HepG2 (cell line): ENCODE measurements around the gene GDPD4. TPM values are rescaled to one million over a fixed set of nuclear protein-coding genes. Genes with fewer than 3 reads are reported as not detected.

Experiments
- ATAC-seq: fragments of 200-7000 bp; cut with Tn5 transposase; 3 replicates; pipeline ENCODE4 v1.9.1; 2020; ENCODE audit warnings: mild to moderate bottlenecking, moderate library complexity
- BruUV-seq: library from RNA; stranded (reverse); fragments of 400-500 nt; replicated peaks from 2 replicates; lab custom pipeline; 2021; lab: Mats Ljungman, UMichigan
- CTCF ChIA-PET: fragments of 300-600 bp; formaldehyde crosslinking; extraction: SDS; loops from one replicate; lab custom pipeline; 2021; ENCODE audit warnings: low total read pairs, inconsistent platforms, low intra/inter-chr PET ratio; lab: Yijun Ruan, JAX
- POLR2A ChIA-PET: fragments of 350-600 bp; sonication (Branson Sonifier 250); formaldehyde crosslinking; loops from one replicate; lab custom pipeline; 2020; ENCODE audit warnings: antibody characterized with exemption, inconsistent platforms; lab: Yijun Ruan, JAX
- DNase-seq: peaks from one replicate; pipeline ENCODE4 v3.0.0-alpha.2; 2015; ENCODE audit warnings: low spot score
- FAIRE-seq: peaks from 3 replicates; lab custom pipeline; 2011; peaks lifted over from hg19 to GRCh38; lab: Jason Lieb, UNC
- H2AFZ ChIP-seq: one replicate; pipeline ENCODE4 v1.6.1; 2011; ENCODE audit warnings: low read length, inconsistent platforms
- H3K27ac ChIP-seq: fragments of 300-600 bp; 3 replicates; pipeline ENCODE4 v1.8.0; 2011; ENCODE audit warnings: mixed run types, mild to moderate bottlenecking, mixed read lengths, low read length, inconsistent platforms; ENCODE audit not compliant: insufficient read depth; ENCODE audit errors: extremely low read length
- H3K27me3 ChIP-seq, 2 experiments: fragments of 200-600 bp in 1 of 2; 2 replicates in 1 of 2; 3 replicates in 1 of 2; pipeline versions ENCODE4 v1.6.0 to v1.8.0; 2011; ENCODE audit warnings: low read length in 2 of 2, mild to moderate bottlenecking in 2 of 2, moderate library complexity in 2 of 2, inconsistent platforms in 1 of 2; ENCODE audit not compliant: insufficient read depth in 2 of 2, control insufficient read depth in 1 of 2
- H3K36me3 ChIP-seq, 2 experiments: fragments of 200-600 bp in 1 of 2; replicated peaks in 1 of 2; 2 replicates in 1 of 2; 3 replicates in 1 of 2; pipeline versions ENCODE4 v1.5.1 to v1.8.0; 2011; ENCODE audit warnings: low read length in 2 of 2, inconsistent platforms in 1 of 2; ENCODE audit not compliant: insufficient read depth in 2 of 2, control insufficient read depth in 1 of 2
- H3K4me1 ChIP-seq: 2 replicates; pipeline ENCODE4 v1.5.1; 2012; ENCODE audit warnings: low read length, inconsistent platforms; ENCODE audit not compliant: insufficient read depth
- H3K4me2 ChIP-seq: 2 replicates; pipeline ENCODE4 v1.6.0; 2011; ENCODE audit warnings: low read depth, low read length, inconsistent platforms
- H3K4me3 ChIP-seq, 3 experiments: fragments of 200-600 bp in 1 of 3; sonication (generic), shearing (Covaris generic) in 1 of 3; replicated peaks in 1 of 3; 2 replicates each; pipeline ENCODE4 v1.5.1; 2011 to 2016; ENCODE audit warnings: low read length in 3 of 3, inconsistent platforms in 2 of 3, low read depth in 2 of 3, mild to moderate bottlenecking in 2 of 3, control low read depth in 1 of 3, mixed read lengths in 1 of 3; ENCODE audit not compliant: insufficient read depth in 1 of 3
- H3K79me2 ChIP-seq: one replicate; pipeline ENCODE4 v1.6.1; 2011; ENCODE audit warnings: low read length, inconsistent platforms; ENCODE audit not compliant: insufficient read depth
- H3K9ac ChIP-seq: 2 replicates; pipeline ENCODE4 v1.6.0; 2011; ENCODE audit warnings: mild to moderate bottlenecking, low read depth, low read length, inconsistent platforms; ENCODE audit not compliant: insufficient read depth
- H3K9me3 ChIP-seq: 2 replicates; pipeline ENCODE4 v1.5.1; 2012; ENCODE audit warnings: mild to moderate bottlenecking, low read length
- H4K20me1 ChIP-seq: 2 replicates; pipeline ENCODE4 v1.6.0; 2011; ENCODE audit warnings: inconsistent platforms, mild to moderate bottlenecking, low read length, moderate library complexity; ENCODE audit not compliant: insufficient read depth
- CREB1 ChIP-seq, 2 experiments: fragments of 450-650 bp in 1 of 2; IDR thresholded peaks; 2 replicates each; pipeline ENCODE4 v1.6.1; 2016 to 2017; ENCODE audit warnings: control low read depth in 1 of 2, mild to moderate bottlenecking in 1 of 2, missing compliant biosample characterization in 1 of 2, missing genetic modification characterization in 1 of 2
- HNRNPUL1 ChIP-seq: fragments of 200-400 bp; formaldehyde crosslinking; IDR thresholded peaks from 2 replicates; pipeline ENCODE4 v1.6.1; 2017; ENCODE audit warnings: low read depth, mild to moderate bottlenecking, low read length, moderate library complexity
- JDP2 ChIP-seq: sonication (generic); formaldehyde crosslinking; IDR thresholded peaks from 2 replicates; pipeline ENCODE4 v1.8.1; 2022; ENCODE audit warnings: missing genetic modification reagents, borderline replicate concordance
- NBN ChIP-seq: fragments of 450-650 bp; conservative IDR thresholded peaks from 2 replicates; pipeline ENCODE4 v1.6.1; 2017
- PCBP1 ChIP-seq: fragments of 200-400 bp; formaldehyde crosslinking; IDR thresholded peaks from 2 replicates; pipeline ENCODE4 v1.6.1; 2017; ENCODE audit warnings: mild to moderate bottlenecking, low read depth, low read length, borderline replicate concordance
- POGZ ChIP-seq: sonication (generic); formaldehyde crosslinking; IDR thresholded peaks from 2 replicates; pipeline ENCODE4 v1.4.0; 2020; ENCODE audit warnings: mild to moderate bottlenecking, missing genetic modification reagents
- RBM39 ChIP-seq: fragments of 200-400 bp; formaldehyde crosslinking; IDR thresholded peaks from one replicate; pipeline ENCODE4 v1.6.1; 2018; ENCODE audit warnings: antibody characterized with exemption, mild to moderate bottlenecking, low read depth, low read length; ENCODE audit not compliant: poor library complexity, severe bottlenecking
- SMAD3 ChIP-seq: sonication (generic); formaldehyde crosslinking; IDR thresholded peaks from 2 replicates; pipeline ENCODE4 v1.4.0; 2020; ENCODE audit warnings: missing genetic modification reagents
- SRY ChIP-seq: sonication (generic); formaldehyde crosslinking; IDR thresholded peaks from 2 replicates; pipeline ENCODE4 v1.8.0; 2022; ENCODE audit warnings: mild to moderate bottlenecking, missing genetic modification reagents
- TBX3 ChIP-seq: fragments of 450-650 bp; IDR thresholded peaks from 2 replicates; pipeline ENCODE4 v1.6.1; 2017; ENCODE audit warnings: antibody characterized with exemption, mild to moderate bottlenecking, inconsistent platforms, borderline replicate concordance
- ZFP36L2 ChIP-seq: sonication (generic); formaldehyde crosslinking; IDR thresholded peaks from 2 replicates; pipeline ENCODE4 v1.4.0; 2020; ENCODE audit warnings: missing genetic modification reagents
- ZNF121 ChIP-seq: sonication (generic); formaldehyde crosslinking; IDR thresholded peaks from 2 replicates; pipeline ENCODE4 v1.5.0; 2020; ENCODE audit warnings: mild to moderate bottlenecking, missing genetic modification reagents
- ZNF329 ChIP-seq: sonication (generic); formaldehyde crosslinking; IDR thresholded peaks from 2 replicates; pipeline ENCODE4 v1.9.0; 2021; ENCODE audit warnings: low read depth, mild to moderate bottlenecking, missing genetic modification reagents
- ZNF431 ChIP-seq: sonication (generic); formaldehyde crosslinking; IDR thresholded peaks from 2 replicates; pipeline ENCODE4 v1.9.0; 2022; ENCODE audit warnings: missing genetic modification reagents, low read depth, mild to moderate bottlenecking, borderline replicate concordance
- ZNF616 ChIP-seq: sonication (generic); formaldehyde crosslinking; IDR thresholded peaks from 2 replicates; pipeline ENCODE4 v1.5.0; 2020; ENCODE audit warnings: low read depth, mild to moderate bottlenecking, missing genetic modification reagents
- ZNF768 ChIP-seq: sonication (generic); formaldehyde crosslinking; IDR thresholded peaks from 2 replicates; pipeline ENCODE4 v1.4.0; 2020; ENCODE audit warnings: missing genetic modification reagents
- ZNF878 ChIP-seq: sonication (generic); formaldehyde crosslinking; IDR thresholded peaks from 2 replicates; pipeline ENCODE4 v1.8.1; 2023; ENCODE audit warnings: mild to moderate bottlenecking, missing genetic modification reagents, moderate library complexity
- WGBS: methylation state at CpG from one replicate; pipeline ENCODE4 v1.1.6; 2017; ENCODE audit warnings: low lambda C conversion rate; 5-methylcytosine and 5-hydroxymethylcytosine counted together
- in situ Hi-C: cut with HindIII; loops from 2 replicates; pipeline ENCODE4 v1.10.0; 2017; ENCODE audit warnings: low pct_unique_long_range_greater_than_20kb; ENCODE audit not compliant: extremely low pct_ligation_motif_present
- intact Hi-C: fragments of 100-400 bp; cut with micrococcal nuclease; formaldehyde crosslinking; loops from one replicate; pipeline ENCODE4 v1.10.0; 2022; ENCODE audit not compliant: unreplicated experiment
- polyA plus RNA-seq, 8 experiments: library from polyadenylated mRNA; depleted of rRNA in 3 of 8; stranded (reverse) in 7 of 8; unstranded in 1 of 8; fragments of >200 nt; fragmentation: Illumina TruSeq in 4 of 8; extraction: Trizol in 4 of 8; gene quantifications; 2 replicates each; pipeline versions ENCODE4 v1.2.1 to v1.2.3, GENCODE V29; 2011 to 2016; ENCODE audit warnings: low read depth in 4 of 8, missing spikeins in 1 of 8, mixed read lengths in 1 of 8; ENCODE audit not compliant: insufficient read depth in 1 of 8
- total RNA-seq, 5 experiments: library from RNA; depleted of rRNA; stranded (reverse); fragments of >200 nt; fragmentation: Illumina TruSeq; extraction: Trizol; gene quantifications; 2 replicates each; pipeline ENCODE4 v1.2.3, GENCODE V29; 2016; ENCODE audit warnings: low read depth in 1 of 5
- TF ChIP-seq, protein P1 (sequence below): sonication (generic); formaldehyde crosslinking; IDR thresholded peaks from 2 replicates; pipeline ENCODE4 v1.8.0; 2022; ENCODE audit warnings: mild to moderate bottlenecking, missing genetic modification reagents, moderate library complexity
- TF ChIP-seq, protein P2 (sequence below): sonication (generic); formaldehyde crosslinking; IDR thresholded peaks from 2 replicates; pipeline ENCODE4 v1.9.0; 2022; ENCODE audit warnings: missing genetic modification reagents, mild to moderate bottlenecking, borderline replicate concordance

GDPD4 gene
- total and polyA plus RNA-seq, 2 of the 13 experiments (the other 11 are each of a cell fraction or from before 2014, with no cell fraction given): not detected

DNA sequence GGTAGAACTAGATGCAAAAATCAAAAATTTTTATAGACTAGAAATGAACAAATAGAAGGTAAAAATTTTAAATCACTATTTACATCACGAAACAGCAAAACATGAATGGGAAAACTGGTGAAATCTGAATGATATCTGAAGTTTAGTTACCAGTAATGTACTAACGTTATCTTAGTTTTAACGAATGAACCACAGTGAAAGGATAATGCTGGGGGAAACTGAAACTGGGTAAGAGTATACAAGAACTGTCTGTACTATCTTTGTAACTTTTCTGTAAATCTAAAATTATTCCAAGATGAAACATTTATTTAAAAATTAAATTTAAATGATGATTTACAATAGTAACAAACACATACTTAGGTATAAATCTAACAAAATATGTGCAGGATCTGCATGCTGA lies 7.4 kb downstream of the GDPD4 start:
- Histone ChIP-seq H3K27me3 (no peaks in the 10 kb centered on the region), H2AFZ (no peak overlapping the region), H3K9me3 (no peaks in the 10 kb centered on the region), H3K79me2 (no peaks in the 10 kb centered on the region), H3K9ac (no peak overlapping the region), H3K4me2 (no peak overlapping the region), H3K4me1 (peaks cover 3% of the 10 kb centered on the region; the same call in 1 of the 2 replicates), H3K27ac (no peak overlapping the region), H3K36me3 (no peaks in the 10 kb centered on the region), H4K20me1 (no peaks in the 10 kb centered on the region), H3K4me3 (no peak overlapping the region)
- DNase-seq: no peak
- no peak for TF ChIP-seq HNRNPUL1
- no peak for TF ChIP-seq ZNF878 (CRISPR knock-in tag)
- no peak for TF ChIP-seq ZNF768 (CRISPR knock-in tag)
- TF ChIP-seq, protein P1, sequence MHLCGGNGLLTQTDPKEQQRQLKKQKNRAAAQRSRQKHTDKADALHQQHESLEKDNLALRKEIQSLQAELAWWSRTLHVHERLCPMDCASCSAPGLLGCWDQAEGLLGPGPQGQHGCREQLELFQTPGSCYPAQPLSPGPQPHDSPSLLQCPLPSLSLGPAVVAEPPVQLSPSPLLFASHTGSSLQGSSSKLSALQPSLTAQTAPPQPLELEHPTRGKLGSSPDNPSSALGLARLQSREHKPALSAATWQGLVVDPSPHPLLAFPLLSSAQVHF (CRISPR knock-in tag): no peak
- no peak for TF ChIP-seq JDP2 (CRISPR knock-in tag)
- TF ChIP-seq CREB1 (IDR thresholded peaks at IDR 0.05): no peak
- TF ChIP-seq CREB1 (CRISPR knock-in tag; IDR thresholded peaks at IDR 0.05): no peak
- TF ChIP-seq ZNF121 (CRISPR knock-in tag): no peak
- TF ChIP-seq ZNF431 (CRISPR knock-in tag): no peak
- TF ChIP-seq, protein P2, sequence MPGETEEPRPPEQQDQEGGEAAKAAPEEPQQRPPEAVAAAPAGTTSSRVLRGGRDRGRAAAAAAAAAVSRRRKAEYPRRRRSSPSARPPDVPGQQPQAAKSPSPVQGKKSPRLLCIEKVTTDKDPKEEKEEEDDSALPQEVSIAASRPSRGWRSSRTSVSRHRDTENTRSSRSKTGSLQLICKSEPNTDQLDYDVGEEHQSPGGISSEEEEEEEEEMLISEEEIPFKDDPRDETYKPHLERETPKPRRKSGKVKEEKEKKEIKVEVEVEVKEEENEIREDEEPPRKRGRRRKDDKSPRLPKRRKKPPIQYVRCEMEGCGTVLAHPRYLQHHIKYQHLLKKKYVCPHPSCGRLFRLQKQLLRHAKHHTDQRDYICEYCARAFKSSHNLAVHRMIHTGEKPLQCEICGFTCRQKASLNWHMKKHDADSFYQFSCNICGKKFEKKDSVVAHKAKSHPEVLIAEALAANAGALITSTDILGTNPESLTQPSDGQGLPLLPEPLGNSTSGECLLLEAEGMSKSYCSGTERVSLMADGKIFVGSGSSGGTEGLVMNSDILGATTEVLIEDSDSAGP (CRISPR knock-in tag): no peak
- no peak for TF ChIP-seq RBM39
- no peak for TF ChIP-seq TBX3
- TF ChIP-seq ZNF329 (CRISPR knock-in tag): no peak
- TF ChIP-seq POGZ: no peak
- TF ChIP-seq NBN: no peak
- no peak for TF ChIP-seq ZFP36L2 (CRISPR knock-in tag)
- no peak for TF ChIP-seq PCBP1
- no peak for TF ChIP-seq ZNF616 (CRISPR knock-in tag)
- no peak for TF ChIP-seq SRY (CRISPR knock-in tag)
- TF ChIP-seq SMAD3 (CRISPR knock-in tag): no peak
- CTCF ChIA-PET: no interaction called here
- in situ Hi-C loops (no loop called here), intact Hi-C loops (no loop called here)
- WGBS: 37% methylated on average over 3 of the region's 3 CpGs
- FAIRE-seq: no peak
- BruUV-seq: no TSS peak
- no peak for ATAC-seq
- POLR2A ChIA-PET: no interaction called here
